A549 (cell line): Measurements from ENCODE around the gene MRPS33. TPM values are rescaled to one million over a fixed set of nuclear protein-coding genes. Genes with fewer than 3 reads are reported as not detected.

Source experiments
- ATAC-seq, 2 experiments: fragments of 200-7000 bp in 1 of 2; fragments of >200 bp in 1 of 2; cut with Nextera tagmentation in 1 of 2; cut with Tn5 transposase in 1 of 2; 3 replicates each; pipeline versions ENCODE4 v1.8.0 to v1.9.1; 2018 to 2020; ENCODE audit warnings: mild to moderate bottlenecking in 1 of 2, moderate library complexity in 1 of 2
- CTCF ChIA-PET: fragments of 300-600 bp; sonication (Branson Sonifier 250); formaldehyde crosslinking; extraction: SDS; loops from one replicate; lab custom pipeline; 2021; ENCODE audit warnings: antibody characterized with exemption, inconsistent platforms; lab: Yijun Ruan, JAX
- POLR2A ChIA-PET: fragments of 350-600 bp; formaldehyde crosslinking; extraction: SDS; loops from one replicate; lab custom pipeline; 2021; ENCODE audit warnings: antibody characterized with exemption, inconsistent platforms; lab: Yijun Ruan, JAX
- DNase-seq, 2 experiments: peaks; one replicate each; pipeline versions ENCODE4 v3.0.0 to v3.0.0-alpha.2; 2011 to 2016; ENCODE audit warnings: low read depth in 1 of 2, low spot score in 1 of 2
- FAIRE-seq: peaks from 2 replicates; lab custom pipeline; 2011; peaks lifted over from hg19 to GRCh38; lab: Jason Lieb, UNC
- H3K27ac ChIP-seq, 2 experiments: fragments of >200 bp; sonication (Bioruptor Twin); formaldehyde crosslinking; 3 replicates each; pipeline ENCODE4 v1.5.1; 2016 to 2017
- H3K4me1 ChIP-seq: fragments of >200 bp; sonication (Bioruptor Twin); formaldehyde crosslinking; 3 replicates; pipeline ENCODE4 v1.6.1; 2016
- H3K4me2 ChIP-seq: fragments of >200 bp; sonication (Bioruptor Twin); formaldehyde crosslinking; 3 replicates; pipeline ENCODE4 v1.6.1; 2016
- H3K4me3 ChIP-seq: fragments of >200 bp; sonication (Bioruptor Twin); formaldehyde crosslinking; 3 replicates; pipeline ENCODE4 v1.5.1; 2016
- H3K9me3 ChIP-seq: fragments of >200 bp; sonication (Bioruptor Twin); formaldehyde crosslinking; 3 replicates; pipeline ENCODE4 v1.6.1; 2016
- BCL3 ChIP-seq: fragments of >200 bp; sonication (Bioruptor Twin); formaldehyde crosslinking; IDR thresholded peaks from 3 replicates; pipeline ENCODE4 v1.6.1; 2016
- BHLHE40 ChIP-seq: IDR thresholded peaks from 2 replicates; pipeline ENCODE4 v1.6.1; 2012; ENCODE audit warnings: low read depth, low read length, inconsistent platforms
- CBX8 ChIP-seq: fragments of 200-600 bp; sonication (generic); IDR thresholded peaks from 2 replicates; pipeline ENCODE4 v1.6.1; 2016
- CHD4 ChIP-seq: fragments of 200-600 bp; sonication (generic); IDR thresholded peaks from 2 replicates; pipeline ENCODE4 v1.6.1; 2016; ENCODE audit warnings: antibody characterized with exemption, mild to moderate bottlenecking, borderline replicate concordance
- EHMT2 ChIP-seq: fragments of 200-600 bp; sonication (generic); IDR thresholded peaks from 2 replicates; pipeline ENCODE4 v1.6.1; 2016; ENCODE audit warnings: antibody characterized with exemption, low read depth, mild to moderate bottlenecking, moderate library complexity
- ESRRA ChIP-seq: fragments of 150-350 bp; IDR thresholded peaks from 2 replicates; pipeline ENCODE4 v1.6.1; 2014; ENCODE audit warnings: mild to moderate bottlenecking, low read length, borderline replicate concordance
- FOSB ChIP-seq: fragments of 250-450 bp; sonication (Bioruptor Pico); IDR thresholded peaks from 2 replicates; pipeline ENCODE4 v1.5.0; 2020; ENCODE audit warnings: mild to moderate bottlenecking, moderate library complexity
- GATA3 ChIP-seq: IDR thresholded peaks from 2 replicates; pipeline ENCODE4 v1.6.1; 2012; ENCODE audit warnings: borderline replicate concordance
- HDAC2 ChIP-seq: fragments of 200-600 bp; sonication (generic); IDR thresholded peaks from 2 replicates; pipeline ENCODE4 v1.6.1; 2016
- HOXB13 ChIP-seq: fragments of 250-450 bp; sonication (Bioruptor Pico); IDR thresholded peaks from 2 replicates; pipeline ENCODE4 v1.5.0; 2020; ENCODE audit warnings: low read depth, mild to moderate bottlenecking, moderate library complexity
- KDM1A ChIP-seq: fragments of 200-600 bp; sonication (generic); IDR thresholded peaks from 2 replicates; pipeline ENCODE4 v1.6.1; 2016; ENCODE audit warnings: low read depth, mild to moderate bottlenecking
- MYC ChIP-seq: IDR thresholded peaks from 2 replicates; pipeline ENCODE4 v1.6.1; 2012; ENCODE audit warnings: mild to moderate bottlenecking, inconsistent platforms, low read length, improper control_type of control experiment, borderline replicate concordance
- NPAS2 ChIP-seq: fragments of 250-450 bp; sonication (Bioruptor Pico); IDR thresholded peaks from 2 replicates; pipeline ENCODE4 v1.8.0; 2022; ENCODE audit warnings: mild to moderate bottlenecking, moderate library complexity, borderline replicate concordance
- NR3C1 ChIP-seq: fragments of >200 bp; sonication (Bioruptor Twin); formaldehyde crosslinking; IDR thresholded peaks from 3 replicates; pipeline ENCODE4 v1.6.1; 2017
- PBX3 ChIP-seq: IDR thresholded peaks from 2 replicates; pipeline ENCODE4 v1.6.1; 2012
- PHF8 ChIP-seq: fragments of 200-600 bp; sonication (generic); IDR thresholded peaks from 2 replicates; pipeline ENCODE4 v1.6.1; 2016; ENCODE audit warnings: low read depth, mild to moderate bottlenecking, antibody characterized with exemption, moderate library complexity, borderline replicate concordance
- POLR2A ChIP-seq: IDR thresholded peaks from 2 replicates; pipeline ENCODE4 v1.6.1; 2012; ENCODE audit warnings: mild to moderate bottlenecking, low read length
- POLR2AphosphoS2 ChIP-seq: conservative IDR thresholded peaks from 2 replicates; pipeline ENCODE4 v1.6.1; 2012; ENCODE audit warnings: low read length, improper control_type of control experiment, inconsistent platforms
- RAD21 ChIP-seq, 2 experiments: fragments of >200 bp in 1 of 2; sonication (Bioruptor Twin) in 1 of 2; formaldehyde crosslinking in 1 of 2; IDR thresholded peaks in 1 of 2; conservative IDR thresholded peaks in 1 of 2; 2 replicates in 1 of 2; 3 replicates in 1 of 2; pipeline ENCODE4 v1.6.1; 2012 to 2018; ENCODE audit warnings: inconsistent platforms in 1 of 2
- RARB ChIP-seq: fragments of 250-450 bp; sonication (Bioruptor Pico); IDR thresholded peaks from 2 replicates; pipeline ENCODE4 v1.8.0; 2021; ENCODE audit warnings: mild to moderate bottlenecking, moderate library complexity
- RCOR1 ChIP-seq: fragments of 150-350 bp; IDR thresholded peaks from 2 replicates; pipeline ENCODE4 v1.6.1; 2014; ENCODE audit warnings: antibody characterized with exemption, low read length, low read depth
- RFX5 ChIP-seq: fragments of 450-650 bp; IDR thresholded peaks from 2 replicates; pipeline ENCODE4 v1.7.1; 2014; ENCODE audit warnings: antibody characterized with exemption, mild to moderate bottlenecking, moderate library complexity
- SMC3 ChIP-seq: fragments of >200 bp; sonication (Bioruptor Twin); formaldehyde crosslinking; IDR thresholded peaks from 3 replicates; pipeline ENCODE4 v1.6.1; 2018; ENCODE audit warnings: inconsistent platforms
- SREBF2 ChIP-seq: fragments of 450-650 bp; IDR thresholded peaks from 2 replicates; pipeline ENCODE4 v1.6.1; 2014; ENCODE audit warnings: mild to moderate bottlenecking, moderate library complexity
- TFCP2L1 ChIP-seq: fragments of 250-450 bp; sonication (Bioruptor Pico); IDR thresholded peaks from 2 replicates; pipeline ENCODE4 v1.5.0; 2021; ENCODE audit warnings: mild to moderate bottlenecking
- TP53 ChIP-seq: fragments of 250-450 bp; sonication (Bioruptor Pico); IDR thresholded peaks from 2 replicates; pipeline ENCODE4 v1.5.0; 2021; ENCODE audit warnings: mild to moderate bottlenecking, moderate library complexity
- ZFP36 ChIP-seq: fragments of 450-650 bp; IDR thresholded peaks from 2 replicates; pipeline ENCODE4 v1.6.1; 2014; ENCODE audit warnings: borderline replicate concordance; ENCODE audit not compliant: partially characterized antibody
- WGBS: methylation state at CpG from one replicate; pipeline ENCODE4 v1.1.6; 2017; ENCODE audit errors: missing lambda C conversion rate; 5-methylcytosine and 5-hydroxymethylcytosine counted together
- polyA plus RNA-seq, 4 experiments: library from polyadenylated mRNA; depleted of rRNA in 3 of 4; stranded (reverse); fragments of >200 nt; fragmentation: RNase III in 1 of 4; extraction: RNeasy Plus Mini Kit Qiagen cat#74134 plus additional on column Dnase treatment in 1 of 4; gene quantifications; 2 replicates in 3 of 4; 3 replicates in 1 of 4; pipeline ENCODE4 v1.2.3, GENCODE V29; 2011 to 2017
- TF ChIP-seq, protein P1 (sequence below): fragments of 150-350 bp; IDR thresholded peaks from 2 replicates; pipeline ENCODE4 v1.6.1; 2014; ENCODE audit warnings: low read depth, mild to moderate bottlenecking, low read length
- TF ChIP-seq, protein P2 (sequence below): fragments of >200 bp; sonication (Bioruptor Twin); formaldehyde crosslinking; IDR thresholded peaks from 3 replicates; pipeline ENCODE4 v1.5.1; 2016
- TF ChIP-seq, protein P3 (sequence below): fragments of 250-450 bp; sonication (Bioruptor Pico); IDR thresholded peaks from 2 replicates; pipeline ENCODE4 v1.5.0; 2020; ENCODE audit warnings: low read depth, mild to moderate bottlenecking, moderate library complexity
- TF ChIP-seq, protein P4 (sequence below): IDR thresholded peaks from 2 replicates; pipeline ENCODE4 v1.6.1; 2012; ENCODE audit warnings: low read depth, borderline replicate concordance

MRPS33 gene
- polyA plus RNA-seq, 2 of the 4 experiments (the other 2 are of a cell fraction) = 120 to 186 TPM

- Histone ChIP-seq H3K27ac (no peak overlapping the region), H3K4me2 (no peak overlapping the region), H3K9me3 (no peaks in the 10 kb centered on the region), H3K4me1 (peaks cover 9% of the 10 kb centered on the region; the same call in 1 of the 3 replicates), H3K4me3 (no peak overlapping the region)
- no peak for TF ChIP-seq BCL3
- TF ChIP-seq CBX8 = no peak
- no peak for TF ChIP-seq TFCP2L1 (CRISPR knock-in tag)
- TF ChIP-seq PHF8 = no peak
- TF ChIP-seq CHD4 = no peak
- TF ChIP-seq FOSB (CRISPR knock-in tag) = no peak
- TF ChIP-seq, protein P1, sequence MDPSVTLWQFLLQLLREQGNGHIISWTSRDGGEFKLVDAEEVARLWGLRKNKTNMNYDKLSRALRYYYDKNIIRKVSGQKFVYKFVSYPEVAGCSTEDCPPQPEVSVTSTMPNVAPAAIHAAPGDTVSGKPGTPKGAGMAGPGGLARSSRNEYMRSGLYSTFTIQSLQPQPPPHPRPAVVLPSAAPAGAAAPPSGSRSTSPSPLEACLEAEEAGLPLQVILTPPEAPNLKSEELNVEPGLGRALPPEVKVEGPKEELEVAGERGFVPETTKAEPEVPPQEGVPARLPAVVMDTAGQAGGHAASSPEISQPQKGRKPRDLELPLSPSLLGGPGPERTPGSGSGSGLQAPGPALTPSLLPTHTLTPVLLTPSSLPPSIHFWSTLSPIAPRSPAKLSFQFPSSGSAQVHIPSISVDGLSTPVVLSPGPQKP = no peak
- no peak for TF ChIP-seq RCOR1
- no peak for TF ChIP-seq RFX5
- no peak for TF ChIP-seq KDM1A
- TF ChIP-seq HDAC2 = no peak
- TF ChIP-seq, protein P2, sequence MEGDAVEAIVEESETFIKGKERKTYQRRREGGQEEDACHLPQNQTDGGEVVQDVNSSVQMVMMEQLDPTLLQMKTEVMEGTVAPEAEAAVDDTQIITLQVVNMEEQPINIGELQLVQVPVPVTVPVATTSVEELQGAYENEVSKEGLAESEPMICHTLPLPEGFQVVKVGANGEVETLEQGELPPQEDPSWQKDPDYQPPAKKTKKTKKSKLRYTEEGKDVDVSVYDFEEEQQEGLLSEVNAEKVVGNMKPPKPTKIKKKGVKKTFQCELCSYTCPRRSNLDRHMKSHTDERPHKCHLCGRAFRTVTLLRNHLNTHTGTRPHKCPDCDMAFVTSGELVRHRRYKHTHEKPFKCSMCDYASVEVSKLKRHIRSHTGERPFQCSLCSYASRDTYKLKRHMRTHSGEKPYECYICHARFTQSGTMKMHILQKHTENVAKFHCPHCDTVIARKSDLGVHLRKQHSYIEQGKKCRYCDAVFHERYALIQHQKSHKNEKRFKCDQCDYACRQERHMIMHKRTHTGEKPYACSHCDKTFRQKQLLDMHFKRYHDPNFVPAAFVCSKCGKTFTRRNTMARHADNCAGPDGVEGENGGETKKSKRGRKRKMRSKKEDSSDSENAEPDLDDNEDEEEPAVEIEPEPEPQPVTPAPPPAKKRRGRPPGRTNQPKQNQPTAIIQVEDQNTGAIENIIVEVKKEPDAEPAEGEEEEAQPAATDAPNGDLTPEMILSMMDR = no peak
- no peak for TF ChIP-seq MYC
- TF ChIP-seq ZFP36 = no peak
- no peak for TF ChIP-seq NR3C1
- no peak for TF ChIP-seq PBX3
- TF ChIP-seq, protein P3, sequence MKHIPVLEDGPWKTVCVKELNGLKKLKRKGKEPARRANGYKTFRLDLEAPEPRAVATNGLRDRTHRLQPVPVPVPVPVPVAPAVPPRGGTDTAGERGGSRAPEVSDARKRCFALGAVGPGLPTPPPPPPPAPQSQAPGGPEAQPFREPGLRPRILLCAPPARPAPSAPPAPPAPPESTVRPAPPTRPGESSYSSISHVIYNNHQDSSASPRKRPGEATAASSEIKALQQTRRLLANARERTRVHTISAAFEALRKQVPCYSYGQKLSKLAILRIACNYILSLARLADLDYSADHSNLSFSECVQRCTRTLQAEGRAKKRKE (CRISPR knock-in tag) = no peak
- TF ChIP-seq, protein P4, sequence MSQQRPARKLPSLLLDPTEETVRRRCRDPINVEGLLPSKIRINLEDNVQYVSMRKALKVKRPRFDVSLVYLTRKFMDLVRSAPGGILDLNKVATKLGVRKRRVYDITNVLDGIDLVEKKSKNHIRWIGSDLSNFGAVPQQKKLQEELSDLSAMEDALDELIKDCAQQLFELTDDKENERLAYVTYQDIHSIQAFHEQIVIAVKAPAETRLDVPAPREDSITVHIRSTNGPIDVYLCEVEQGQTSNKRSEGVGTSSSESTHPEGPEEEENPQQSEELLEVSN = no peak
- TF ChIP-seq POLR2AphosphoS2 = no peak
- TF ChIP-seq ESRRA = no peak
- no peak for ATAC-seq
- DNase-seq = no peak
- 72% methylated on average over 2 of the region's 2 CpGs for WGBS
- no peak for FAIRE-seq
- CTCF ChIA-PET = no interaction called here
- POLR2A ChIA-PET = no interaction called here
Observed at GRCh38 chr7:140998715-140999114, 16.0 kb downstream of the MRPS33 start.

DNA sequence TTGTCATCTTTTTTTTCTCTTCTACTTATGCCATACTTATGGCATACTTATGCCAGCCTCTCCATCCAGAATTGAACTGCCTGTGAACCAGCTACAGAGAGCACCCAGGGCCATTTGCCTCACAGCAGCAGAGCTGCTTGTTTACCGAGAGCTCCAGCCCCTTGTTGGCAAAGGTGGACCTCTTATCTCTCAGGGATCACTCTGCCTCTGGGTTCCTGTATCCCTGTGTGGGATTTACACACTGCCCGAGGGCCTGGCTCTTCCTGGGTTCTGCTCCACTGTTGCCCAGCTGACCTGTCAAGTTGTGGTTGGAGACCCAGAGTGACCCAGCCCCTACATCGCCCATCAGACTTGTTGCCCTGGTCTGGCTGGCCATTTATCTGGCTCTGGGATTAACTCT, 22.3 kb downstream of the MRPS33 start:
- FAIRE-seq (no peak), ATAC-seq (no peak), DNase-seq (no peak)
- H3K4me1 ChIP-seq = no peaks in the 10 kb centered on the region
- H3K4me3 ChIP-seq = no peak overlapping the region
- H3K9me3 ChIP-seq = no peaks in the 10 kb centered on the region
- no peak overlapping the region for H3K4me2 ChIP-seq
- ChIA-PET POLR2A (no interaction called here), CTCF (interaction anchor here (1.6 kb wide), 2 partner anchors 8 to 181 kb away, joined by 5 read pairs; no protein-coding TSS in a partner anchor)
- 38% methylated on average over 3 of the region's 3 CpGs for WGBS
- TF ChIP-seq KDM1A = no peak
- TF ChIP-seq SREBF2 = no peak
- no peak for TF ChIP-seq RAD21 (conservative IDR thresholded peaks at IDR 0.05 in 1 of 2, IDR thresholded peaks at IDR 0.05 in 1 of 2)
- TF ChIP-seq HOXB13 (CRISPR knock-in tag) = no peak
- TF ChIP-seq, protein P3 (CRISPR knock-in tag) = no peak
- no peak for TF ChIP-seq TP53 (CRISPR knock-in tag)
- TF ChIP-seq CHD4 = no peak
- no peak for TF ChIP-seq PBX3
- no peak for TF ChIP-seq EHMT2
- TF ChIP-seq SMC3 = no peak
- TF ChIP-seq POLR2A = no peak
- no peak for TF ChIP-seq GATA3
- TF ChIP-seq RARB (CRISPR knock-in tag) = no peak
- no peak for TF ChIP-seq POLR2AphosphoS2
- no peak for TF ChIP-seq BHLHE40
- TF ChIP-seq NPAS2 (CRISPR knock-in tag) = no peak
- no peak overlapping the region for H3K27ac ChIP-seq
